SU-DHL-6 (cell line): Measurements from ENCODE around the gene HOXD12.

Experiments used
- H2AFZ ChIP-seq: fragments of 200-600 bp; sonication (generic); 2 replicates; pipeline ENCODE4 v1.6.1; 2014; ENCODE audit warnings: low read depth, mild to moderate bottlenecking, moderate library complexity, mixed read lengths, antibody characterized with exemption, low read length; ENCODE audit not compliant: severe bottlenecking
- H3F3A ChIP-seq: fragments of 200-600 bp; shearing (Covaris generic); 2 replicates; pipeline ENCODE4 v1.6.0; 2016; ENCODE audit warnings: antibody characterized with exemption, mild to moderate bottlenecking; ENCODE audit not compliant: insufficient read depth
- H3K27ac ChIP-seq: fragments of 200-600 bp; sonication (generic); 2 replicates; pipeline ENCODE4 v1.5.1; 2016; ENCODE audit warnings: low read depth, mild to moderate bottlenecking, low read length, moderate library complexity, mixed read lengths
- H3K27me3 ChIP-seq: fragments of 200-600 bp; sonication (generic), shearing (Covaris generic); 2 replicates; pipeline ENCODE4 v1.6.0; 2014; ENCODE audit warnings: mild to moderate bottlenecking, low read length
- H3K36me3 ChIP-seq: fragments of 200-600 bp; sonication (generic); 2 replicates; pipeline ENCODE4 v1.6.1; 2014; ENCODE audit warnings: mild to moderate bottlenecking, low read length, mixed read lengths
- H3K4me2 ChIP-seq: fragments of 300-600, 200-600 bp; shearing (Covaris generic), sonication (generic); 2 replicates; pipeline ENCODE4 v1.6.0; 2014; ENCODE audit warnings: low read length, low read depth, mild to moderate bottlenecking; ENCODE audit not compliant: poor library complexity, severe bottlenecking
- H3K4me3 ChIP-seq: fragments of 200-600 bp; sonication (generic); 2 replicates; pipeline ENCODE4 v1.5.1; 2014; ENCODE audit warnings: antibody characterized with exemption, low read length, mild to moderate bottlenecking, mixed read lengths; ENCODE audit not compliant: insufficient read depth, poor library complexity, severe bottlenecking
- H3K79me2 ChIP-seq: fragments of 200-600 bp; sonication (generic); 2 replicates; pipeline ENCODE4 v1.6.1; 2014; ENCODE audit warnings: mild to moderate bottlenecking, low read length, moderate library complexity; ENCODE audit not compliant: insufficient read depth
- H3K9ac ChIP-seq: fragments of 200-600 bp; sonication (generic); 2 replicates; pipeline ENCODE4 v1.7.0; 2014; ENCODE audit warnings: mild to moderate bottlenecking, low read length
- H3K9me2 ChIP-seq: fragments of 200-600 bp; sonication (generic); replicated peaks from 2 replicates; pipeline ENCODE4 v1.6.1; 2014; ENCODE audit warnings: low read length; ENCODE audit not compliant: insufficient read depth
- H3K9me3 ChIP-seq: fragments of 200-600 bp; sonication (generic); 2 replicates; pipeline ENCODE4 v1.6.1; 2014; ENCODE audit warnings: low read length, mixed read lengths; ENCODE audit not compliant: insufficient read depth
- H4K20me1 ChIP-seq: fragments of 200-600 bp; sonication (generic); 2 replicates; pipeline ENCODE4 v1.6.1; 2014; ENCODE audit warnings: low read depth, mild to moderate bottlenecking, antibody characterized with exemption, low read length, moderate library complexity, mixed read lengths
- EZH2phosphoT487 ChIP-seq: fragments of 200-600 bp; sonication (generic), shearing (Covaris generic); conservative IDR thresholded peaks from 2 replicates; pipeline ENCODE4 v1.6.1; 2018; ENCODE audit warnings: mild to moderate bottlenecking, antibody characterized with exemption, low read length, moderate library complexity, mixed read lengths
- TF ChIP-seq, protein P1 (sequence below): fragments of 200-600 bp; sonication (generic); IDR thresholded peaks from one replicate; pipeline ENCODE4 v1.5.1; 2017; ENCODE audit warnings: antibody characterized with exemption, mild to moderate bottlenecking, low read length, moderate library complexity; ENCODE audit not compliant: insufficient read depth, poor library complexity, severe bottlenecking

HOXD12 gene

DNA sequence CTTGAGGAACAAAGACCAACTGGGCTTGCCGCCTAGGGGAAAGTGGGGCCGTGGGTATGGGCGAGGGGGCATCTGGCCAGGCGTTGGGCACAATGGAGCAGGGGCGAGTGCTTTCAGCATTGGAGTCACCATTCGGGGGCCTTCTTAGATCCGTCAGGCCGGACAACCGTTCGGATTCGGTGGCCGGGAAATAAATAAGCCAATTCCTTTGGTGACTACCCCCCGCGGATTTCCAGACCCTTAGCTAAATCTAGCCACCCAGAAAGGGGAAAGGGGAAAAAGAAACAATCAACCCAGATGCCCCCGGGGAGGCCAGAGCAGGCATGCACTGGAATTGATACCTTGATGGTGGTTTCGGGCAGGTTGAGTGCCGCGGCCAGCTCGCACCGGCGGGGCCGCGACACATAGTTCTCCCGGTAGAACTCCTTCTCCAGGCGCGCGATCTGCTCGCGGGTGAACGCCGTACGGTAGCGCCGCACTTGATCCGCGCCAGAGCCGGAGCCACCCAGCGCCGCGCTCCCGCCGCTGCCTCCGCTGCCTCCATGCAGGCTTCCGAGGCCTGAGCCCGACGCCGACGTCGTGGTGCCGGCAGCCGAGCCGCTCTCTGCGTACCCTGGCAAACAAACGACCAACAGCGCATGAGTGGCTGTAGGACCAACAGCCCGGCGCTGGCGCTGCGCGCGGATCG lies 17.6 kb upstream of the HOXD12 start:
- Histone ChIP-seq H3K79me2 (no peaks in the 10 kb centered on the region), H3K4me3 (no peak overlapping the region), H3K27me3 (no peaks in the 10 kb centered on the region), H3K9ac (no peak overlapping the region), H3K9me3 (no peaks in the 10 kb centered on the region), H3K9me2 (no peaks in the 10 kb centered on the region), H3F3A (no peaks in the 10 kb centered on the region), H3K36me3 (no peaks in the 10 kb centered on the region), H4K20me1 (no peaks in the 10 kb centered on the region), H2AFZ (no peak overlapping the region), H3K27ac (no peak overlapping the region), H3K4me2 (no peak overlapping the region)
- TF ChIP-seq EZH2phosphoT487, result no peak
- TF ChIP-seq, protein P1, sequence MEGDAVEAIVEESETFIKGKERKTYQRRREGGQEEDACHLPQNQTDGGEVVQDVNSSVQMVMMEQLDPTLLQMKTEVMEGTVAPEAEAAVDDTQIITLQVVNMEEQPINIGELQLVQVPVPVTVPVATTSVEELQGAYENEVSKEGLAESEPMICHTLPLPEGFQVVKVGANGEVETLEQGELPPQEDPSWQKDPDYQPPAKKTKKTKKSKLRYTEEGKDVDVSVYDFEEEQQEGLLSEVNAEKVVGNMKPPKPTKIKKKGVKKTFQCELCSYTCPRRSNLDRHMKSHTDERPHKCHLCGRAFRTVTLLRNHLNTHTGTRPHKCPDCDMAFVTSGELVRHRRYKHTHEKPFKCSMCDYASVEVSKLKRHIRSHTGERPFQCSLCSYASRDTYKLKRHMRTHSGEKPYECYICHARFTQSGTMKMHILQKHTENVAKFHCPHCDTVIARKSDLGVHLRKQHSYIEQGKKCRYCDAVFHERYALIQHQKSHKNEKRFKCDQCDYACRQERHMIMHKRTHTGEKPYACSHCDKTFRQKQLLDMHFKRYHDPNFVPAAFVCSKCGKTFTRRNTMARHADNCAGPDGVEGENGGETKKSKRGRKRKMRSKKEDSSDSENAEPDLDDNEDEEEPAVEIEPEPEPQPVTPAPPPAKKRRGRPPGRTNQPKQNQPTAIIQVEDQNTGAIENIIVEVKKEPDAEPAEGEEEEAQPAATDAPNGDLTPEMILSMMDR, result no peak

DNA sequence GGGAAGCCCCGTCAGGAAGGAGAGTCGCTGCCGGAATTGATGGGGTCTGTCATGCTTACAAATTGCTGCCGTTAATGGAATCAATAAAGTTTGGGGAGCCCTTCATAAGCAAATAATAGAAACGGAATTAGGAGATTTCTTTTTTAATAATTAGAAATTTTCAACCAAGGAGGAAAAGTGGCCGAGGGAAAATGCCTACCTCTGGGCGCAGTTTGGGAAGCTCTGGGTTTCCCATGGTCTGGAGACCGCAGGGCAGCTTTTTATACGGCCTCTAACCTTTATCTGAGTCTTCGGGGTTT lies 17.1 kb upstream of the HOXD12 start:
- Histone ChIP-seq H3K79me2 (no peaks in the 10 kb centered on the region), H3F3A (no peaks in the 10 kb centered on the region), H3K9me2 (no peaks in the 10 kb centered on the region), H3K27me3 (no peaks in the 10 kb centered on the region), H3K4me3 (no peak overlapping the region), H4K20me1 (no peaks in the 10 kb centered on the region), H3K36me3 (no peaks in the 10 kb centered on the region), H2AFZ (no peak overlapping the region), H3K9ac (no peak overlapping the region), H3K4me2 (no peak overlapping the region), H3K9me3 (no peaks in the 10 kb centered on the region), H3K27ac (no peak overlapping the region)
- no peak for TF ChIP-seq EZH2phosphoT487
- TF ChIP-seq, protein P1, result no peak

DNA sequence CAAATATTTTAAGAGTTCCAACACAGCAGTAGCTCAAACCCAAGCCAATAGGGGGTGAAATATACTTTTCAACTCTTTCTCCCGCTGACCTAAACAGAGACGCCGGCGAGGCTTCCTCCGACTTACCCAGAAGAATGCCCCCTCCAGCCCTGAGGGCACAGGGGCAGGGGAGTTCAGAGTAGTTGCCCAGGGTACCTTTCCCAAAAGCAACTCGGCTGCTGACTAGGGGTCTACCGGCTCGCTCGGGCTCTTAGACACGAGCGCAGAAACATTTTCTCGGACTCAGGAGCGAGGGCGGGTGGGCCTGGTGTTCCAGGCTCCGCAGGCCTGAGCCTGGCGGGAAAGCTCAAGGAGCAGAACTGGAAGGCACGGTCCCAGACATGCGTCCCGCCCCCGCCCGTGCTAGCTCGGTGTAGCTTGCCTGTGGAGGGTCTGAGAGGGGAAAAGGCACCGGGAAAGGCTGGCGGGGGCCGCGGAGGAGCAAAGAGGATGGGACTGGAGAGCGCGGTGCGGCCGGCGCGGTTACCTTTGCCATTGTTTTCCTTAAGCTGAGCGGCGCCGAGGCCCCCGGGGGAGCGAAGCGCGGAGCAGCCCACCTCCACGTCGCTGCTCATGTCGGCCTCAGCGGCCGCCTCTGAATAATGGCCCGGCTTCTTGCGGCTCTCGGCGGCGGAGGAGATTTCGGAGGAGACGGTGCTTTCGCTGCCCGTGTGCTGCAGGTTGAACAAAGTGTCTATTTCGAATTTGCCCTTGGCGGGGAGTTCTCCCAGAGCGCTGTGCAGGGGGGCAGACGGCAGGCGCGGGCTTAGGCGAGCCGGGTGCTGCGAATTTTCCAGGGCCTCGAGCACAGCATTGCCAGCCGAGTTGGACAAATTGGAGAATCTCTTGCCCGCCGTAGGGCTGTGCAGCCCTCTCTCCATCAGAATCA lies 16.5 kb upstream of the HOXD12 start:
- H3K4me2 ChIP-seq, result no peak overlapping the region
- H3K9me2 ChIP-seq, result no peaks in the 10 kb centered on the region
- no peaks in the 10 kb centered on the region for H3K9me3 ChIP-seq
- no peak for TF ChIP-seq EZH2phosphoT487
- TF ChIP-seq, protein P1, result no peak
- H3K79me2 ChIP-seq, result no peaks in the 10 kb centered on the region
- no peak overlapping the region for H3K4me3 ChIP-seq
- no peaks in the 10 kb centered on the region for H4K20me1 ChIP-seq
- no peaks in the 10 kb centered on the region for H3K36me3 ChIP-seq
- H2AFZ ChIP-seq, result no peak overlapping the region
- no peak overlapping the region for H3K27ac ChIP-seq
- no peak overlapping the region for H3K9ac ChIP-seq
- H3F3A ChIP-seq, result no peaks in the 10 kb centered on the region
- no peaks in the 10 kb centered on the region for H3K27me3 ChIP-seq
